ENCODE data around the gene TM4SF1. TPM values are rescaled to one million over a fixed set of nuclear protein-coding genes. Genes with fewer than 3 reads are reported as not detected.

TM4SF1 gene
- total RNA-seq, 2 donors from 2014 or later, result 211 to 341 TPM

GRCh38 chr3:149400645-149401044 is 23.2 kb upstream of the TM4SF1 start:
- Histone ChIP-seq H3K27me3 (no peaks in the 10 kb centered on the region), H3K4me3 (no peak overlapping the region), H3K4me1 (peaks cover 0 to 7% of the 10 kb centered on the region in 2 donors), H3K27ac (no peak overlapping the region), H3K9me3 (peaks cover 0 to 6% of the 10 kb centered on the region in 2 donors), H3K36me3 (no peaks in the 10 kb centered on the region)
- no peak for DNase-seq (ENCODE audit: low spot score)
- TF ChIP-seq CTCF (IDR thresholded peaks at IDR 0.05), result no peak

- DNase-seq (ENCODE audit: low spot score), result no peak
- no peak overlapping the region for H3K27ac ChIP-seq
- no peaks in the 10 kb centered on the region for H3K36me3 ChIP-seq
- no peak for TF ChIP-seq CTCF (IDR thresholded peaks at IDR 0.05)
- no peak overlapping the region for H3K4me3 ChIP-seq
- H3K27me3 ChIP-seq, result no peaks in the 10 kb centered on the region
- H3K9me3 ChIP-seq, result peaks cover 0 to 6% of the 10 kb centered on the region in 2 donors
- H3K4me1 ChIP-seq, result peaks cover 0 to 28% of the 10 kb centered on the region in 2 donors
Measured at GRCh38 chr3:149398296-149398695, 20.8 kb upstream of the TM4SF1 start.

GRCh38 chr3:149397528-149397927 is 20.1 kb upstream of the TM4SF1 start:
- H3K36me3 ChIP-seq, result no peaks in the 10 kb centered on the region
- no peak overlapping the region for H3K27ac ChIP-seq
- peaks cover 0 to 28% of the 10 kb centered on the region in 2 donors for H3K4me1 ChIP-seq
- DNase-seq (ENCODE audit: low spot score), result no peak
- H3K4me3 ChIP-seq, result no peak overlapping the region
- H3K27me3 ChIP-seq, result no peaks in the 10 kb centered on the region
- no peak for TF ChIP-seq CTCF (IDR thresholded peaks at IDR 0.05)
- peaks cover 0 to 6% of the 10 kb centered on the region in 2 donors for H3K9me3 ChIP-seq

- peaks cover 0 to 28% of the 10 kb centered on the region in 2 donors for H3K4me1 ChIP-seq
- no peak overlapping the region for H3K27ac ChIP-seq
- H3K9me3 ChIP-seq, result no peaks in the 10 kb centered on the region
- no peaks in the 10 kb centered on the region for H3K27me3 ChIP-seq
- no peak overlapping the region for H3K4me3 ChIP-seq
- H3K36me3 ChIP-seq, result no peaks in the 10 kb centered on the region
- DNase-seq (ENCODE audit: low spot score), result no peak
- no peak for TF ChIP-seq CTCF (IDR thresholded peaks at IDR 0.05)
Measured at GRCh38 chr3:149396476-149396875, 19.0 kb upstream of the TM4SF1 start.

- H3K4me1 ChIP-seq, result peaks cover 0 to 28% of the 10 kb centered on the region in 2 donors
- no peaks in the 10 kb centered on the region for H3K9me3 ChIP-seq
- no peak for DNase-seq (ENCODE audit: low spot score)
- TF ChIP-seq CTCF (IDR thresholded peaks at IDR 0.05), result no peak
- no peak overlapping the region for H3K27ac ChIP-seq
- H3K27me3 ChIP-seq, result no peaks in the 10 kb centered on the region
- H3K36me3 ChIP-seq, result no peaks in the 10 kb centered on the region
- no peak overlapping the region for H3K4me3 ChIP-seq
Measured at GRCh38 chr3:149395107-149396089, 17.9 kb upstream of the TM4SF1 start.

Measured in right atrium auricular region (tissue), 2 donors.